HEK293 (cell line): ENCODE results near the gene TSPAN11.

Experiments
- YY2 ChIP-seq: fragments of 450-650 bp; formaldehyde crosslinking; IDR thresholded peaks from 2 replicates; pipeline ENCODE4 v1.5.1; 2016; ENCODE audit warnings: missing biosample characterization, missing genetic modification characterization
- ZNF10 ChIP-seq: fragments of 450-650 bp; formaldehyde crosslinking; IDR thresholded peaks from 2 replicates; pipeline ENCODE4 v1.5.1; 2017; ENCODE audit warnings: missing biosample characterization, missing genetic modification characterization
- ZNF121 ChIP-seq: fragments of 450-650 bp; formaldehyde crosslinking; IDR thresholded peaks from 2 replicates; pipeline ENCODE4 v1.5.1; 2016; ENCODE audit warnings: missing biosample characterization, missing genetic modification characterization
- ZNF132 ChIP-seq: fragments of 450-650 bp; formaldehyde crosslinking; IDR thresholded peaks from 2 replicates; pipeline ENCODE4 v1.5.1; 2017; ENCODE audit warnings: missing biosample characterization, missing genetic modification characterization, borderline replicate concordance
- ZNF2 ChIP-seq: fragments of 450-650 bp; formaldehyde crosslinking; IDR thresholded peaks from 2 replicates; pipeline ENCODE4 v1.5.1; 2016; ENCODE audit warnings: missing biosample characterization, missing genetic modification characterization
- ZNF24 ChIP-seq: fragments of 450-650 bp; formaldehyde crosslinking; IDR thresholded peaks from 2 replicates; pipeline ENCODE4 v1.5.1; 2016; ENCODE audit warnings: missing biosample characterization, missing genetic modification characterization
- ZNF560 ChIP-seq: fragments of 450-650 bp; formaldehyde crosslinking; IDR thresholded peaks from 2 replicates; pipeline ENCODE4 v1.5.1; 2017; ENCODE audit warnings: missing biosample characterization, missing genetic modification characterization, borderline replicate concordance
- ZNF621 ChIP-seq: fragments of 450-650 bp; formaldehyde crosslinking; IDR thresholded peaks from 2 replicates; pipeline ENCODE4 v1.5.1; 2017; ENCODE audit warnings: missing biosample characterization, missing genetic modification characterization
- TF ChIP-seq, protein P1 (sequence below): fragments of 450-650 bp; formaldehyde crosslinking; IDR thresholded peaks from 2 replicates; pipeline ENCODE4 v1.5.1; 2016; ENCODE audit warnings: missing biosample characterization, missing genetic modification characterization, low read depth
- TF ChIP-seq, protein P2 (sequence below): fragments of 450-650 bp; formaldehyde crosslinking; IDR thresholded peaks from 2 replicates; pipeline ENCODE4 v1.5.1; 2016; ENCODE audit warnings: missing biosample characterization, missing genetic modification characterization
- TF ChIP-seq, protein P3 (sequence below): fragments of 450-650 bp; formaldehyde crosslinking; IDR thresholded peaks from 2 replicates; pipeline ENCODE4 v1.5.1; 2016; ENCODE audit warnings: missing biosample characterization, missing genetic modification characterization

DNA sequence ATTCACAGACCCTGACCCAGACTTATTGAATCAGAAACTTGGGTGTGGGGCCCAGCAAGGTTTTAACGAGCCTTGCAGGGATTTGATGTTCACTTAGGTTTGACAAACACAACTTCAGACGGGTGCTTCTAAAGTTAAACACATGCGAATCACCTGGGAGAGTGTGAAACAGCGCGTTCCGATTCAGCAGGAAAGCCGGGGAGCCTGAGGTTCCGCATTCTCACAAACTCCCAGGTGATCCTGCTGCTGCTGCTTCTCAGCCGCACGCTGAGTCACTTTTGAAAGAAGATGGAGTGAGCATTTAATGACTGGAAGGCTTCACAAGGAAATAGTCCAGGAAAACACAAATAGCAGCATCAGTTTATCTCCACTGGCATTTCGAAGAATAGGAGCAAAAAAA is 102.9 kb downstream of the TSPAN11 start:
- TF ChIP-seq, protein P1, sequence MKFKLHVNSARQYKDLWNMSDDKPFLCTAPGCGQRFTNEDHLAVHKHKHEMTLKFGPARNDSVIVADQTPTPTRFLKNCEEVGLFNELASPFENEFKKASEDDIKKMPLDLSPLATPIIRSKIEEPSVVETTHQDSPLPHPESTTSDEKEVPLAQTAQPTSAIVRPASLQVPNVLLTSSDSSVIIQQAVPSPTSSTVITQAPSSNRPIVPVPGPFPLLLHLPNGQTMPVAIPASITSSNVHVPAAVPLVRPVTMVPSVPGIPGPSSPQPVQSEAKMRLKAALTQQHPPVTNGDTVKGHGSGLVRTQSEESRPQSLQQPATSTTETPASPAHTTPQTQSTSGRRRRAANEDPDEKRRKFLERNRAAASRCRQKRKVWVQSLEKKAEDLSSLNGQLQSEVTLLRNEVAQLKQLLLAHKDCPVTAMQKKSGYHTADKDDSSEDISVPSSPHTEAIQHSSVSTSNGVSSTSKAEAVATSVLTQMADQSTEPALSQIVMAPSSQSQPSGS: no peak
- TF ChIP-seq ZNF10 (tag by site-specific recombination): no peak
- no peak for TF ChIP-seq ZNF560
- TF ChIP-seq ZNF132 (tag by site-specific recombination): no peak
- TF ChIP-seq, protein P2, sequence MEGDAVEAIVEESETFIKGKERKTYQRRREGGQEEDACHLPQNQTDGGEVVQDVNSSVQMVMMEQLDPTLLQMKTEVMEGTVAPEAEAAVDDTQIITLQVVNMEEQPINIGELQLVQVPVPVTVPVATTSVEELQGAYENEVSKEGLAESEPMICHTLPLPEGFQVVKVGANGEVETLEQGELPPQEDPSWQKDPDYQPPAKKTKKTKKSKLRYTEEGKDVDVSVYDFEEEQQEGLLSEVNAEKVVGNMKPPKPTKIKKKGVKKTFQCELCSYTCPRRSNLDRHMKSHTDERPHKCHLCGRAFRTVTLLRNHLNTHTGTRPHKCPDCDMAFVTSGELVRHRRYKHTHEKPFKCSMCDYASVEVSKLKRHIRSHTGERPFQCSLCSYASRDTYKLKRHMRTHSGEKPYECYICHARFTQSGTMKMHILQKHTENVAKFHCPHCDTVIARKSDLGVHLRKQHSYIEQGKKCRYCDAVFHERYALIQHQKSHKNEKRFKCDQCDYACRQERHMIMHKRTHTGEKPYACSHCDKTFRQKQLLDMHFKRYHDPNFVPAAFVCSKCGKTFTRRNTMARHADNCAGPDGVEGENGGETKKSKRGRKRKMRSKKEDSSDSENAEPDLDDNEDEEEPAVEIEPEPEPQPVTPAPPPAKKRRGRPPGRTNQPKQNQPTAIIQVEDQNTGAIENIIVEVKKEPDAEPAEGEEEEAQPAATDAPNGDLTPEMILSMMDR (tag by site-specific recombination): no peak
- TF ChIP-seq, protein P3, sequence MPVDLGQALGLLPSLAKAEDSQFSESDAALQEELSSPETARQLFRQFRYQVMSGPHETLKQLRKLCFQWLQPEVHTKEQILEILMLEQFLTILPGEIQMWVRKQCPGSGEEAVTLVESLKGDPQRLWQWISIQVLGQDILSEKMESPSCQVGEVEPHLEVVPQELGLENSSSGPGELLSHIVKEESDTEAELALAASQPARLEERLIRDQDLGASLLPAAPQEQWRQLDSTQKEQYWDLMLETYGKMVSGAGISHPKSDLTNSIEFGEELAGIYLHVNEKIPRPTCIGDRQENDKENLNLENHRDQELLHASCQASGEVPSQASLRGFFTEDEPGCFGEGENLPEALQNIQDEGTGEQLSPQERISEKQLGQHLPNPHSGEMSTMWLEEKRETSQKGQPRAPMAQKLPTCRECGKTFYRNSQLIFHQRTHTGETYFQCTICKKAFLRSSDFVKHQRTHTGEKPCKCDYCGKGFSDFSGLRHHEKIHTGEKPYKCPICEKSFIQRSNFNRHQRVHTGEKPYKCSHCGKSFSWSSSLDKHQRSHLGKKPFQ (tag by site-specific recombination): no peak
- no peak for TF ChIP-seq ZNF24
- TF ChIP-seq ZNF121 (tag by site-specific recombination): no peak
- no peak for TF ChIP-seq YY2 (tag by site-specific recombination)
- no peak for TF ChIP-seq ZNF621 (tag by site-specific recombination)
- no peak for TF ChIP-seq ZNF2 (tag by site-specific recombination)
